Smooth muscle cell (in vitro differentiated cells): ENCODE results near the gene MID1IP1. TPM values are rescaled to one million over a fixed set of nuclear protein-coding genes. Genes with fewer than 3 reads are reported as not detected.

Experiments used
- DNase-seq: peaks from one replicate; lab custom pipeline; 2025; ENCODE audit not compliant: unreplicated experiment; lab: John Stamatoyannopoulos, UW
- H2AFZ ChIP-seq: fragments of 200-600 bp; sonication (generic); 2 replicates; pipeline ENCODE4 v1.6.0; 2016; ENCODE audit warnings: antibody characterized with exemption, low read depth, mild to moderate bottlenecking
- H3F3A ChIP-seq: fragments of 200-600 bp; sonication (generic); 2 replicates; pipeline ENCODE4 v1.6.0; 2017; ENCODE audit warnings: antibody characterized with exemption, low read depth
- H3K27ac ChIP-seq: fragments of 200-600 bp; sonication (generic); 2 replicates; pipeline ENCODE4 v1.5.1; 2016; ENCODE audit warnings: low read depth, mild to moderate bottlenecking
- H3K27me3 ChIP-seq: fragments of 200-600 bp; sonication (generic); 2 replicates; pipeline ENCODE4 v1.6.1; 2016; ENCODE audit warnings: low read depth, mild to moderate bottlenecking
- H3K36me3 ChIP-seq: fragments of 200-600 bp; sonication (generic); 2 replicates; pipeline ENCODE4 v1.5.1; 2016; ENCODE audit warnings: low read depth
- H3K4me1 ChIP-seq: fragments of 200-600 bp; sonication (generic); 2 replicates; pipeline ENCODE4 v1.5.1; 2016; ENCODE audit warnings: low read depth
- H3K4me2 ChIP-seq: fragments of 200-600 bp; sonication (generic); 2 replicates; pipeline ENCODE4 v1.6.0; 2016; ENCODE audit warnings: mild to moderate bottlenecking
- H3K4me3 ChIP-seq: fragments of 200-600 bp; sonication (generic); 2 replicates; pipeline ENCODE4 v1.5.1; 2016; ENCODE audit warnings: mild to moderate bottlenecking
- H3K79me2 ChIP-seq: fragments of 200-600 bp; sonication (generic); 2 replicates; pipeline ENCODE4 v1.6.0; 2016; ENCODE audit warnings: low read depth, mild to moderate bottlenecking
- H3K9ac ChIP-seq: fragments of 200-600 bp; sonication (generic); 2 replicates; pipeline ENCODE4 v1.6.0; 2016; ENCODE audit warnings: low read depth
- H3K9me3 ChIP-seq: fragments of 200-600 bp; sonication (generic); replicated peaks from 2 replicates; pipeline ENCODE4 v1.5.1; 2016; ENCODE audit warnings: low read depth
- H4K20me1 ChIP-seq: fragments of 200-600 bp; sonication (generic); 2 replicates; pipeline ENCODE4 v1.6.0; 2016; ENCODE audit warnings: low read depth
- WGBS: methylation state at CpG from one replicate; pipeline ENCODE4 v1.1.7; 2016; ENCODE audit warnings: low lambda C conversion rate; 5-methylcytosine and 5-hydroxymethylcytosine counted together
- polyA plus RNA-seq: library from polyadenylated mRNA; unstranded; fragments of >200 nt; fragmentation: Nextera tagmentation; extraction: Ambion mirVana; gene quantifications from 2 replicates; pipeline ENCODE4 v1.2.1, GENCODE V29; 2016
- total RNA-seq: library from RNA; depleted of rRNA; stranded (reverse); fragments of >200 nt; gene quantifications from 2 replicates; pipeline ENCODE4 v1.2.3, GENCODE V29; 2014
- TF ChIP-seq, protein P1 (sequence below): fragments of 200-600 bp; sonication (generic); IDR thresholded peaks from 2 replicates; pipeline ENCODE4 v1.5.1; 2017; ENCODE audit warnings: borderline replicate concordance, mild to moderate bottlenecking, antibody characterized with exemption; ENCODE audit not compliant: insufficient read depth, poor library complexity, severe bottlenecking

The MID1IP1 gene, protein sequence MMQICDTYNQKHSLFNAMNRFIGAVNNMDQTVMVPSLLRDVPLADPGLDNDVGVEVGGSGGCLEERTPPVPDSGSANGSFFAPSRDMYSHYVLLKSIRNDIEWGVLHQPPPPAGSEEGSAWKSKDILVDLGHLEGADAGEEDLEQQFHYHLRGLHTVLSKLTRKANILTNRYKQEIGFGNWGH
- total RNA-seq (31.5 and 33.1 TPM in 2 replicates), polyA plus RNA-seq (36.4 and 37.7 TPM in 2 replicates)

GRCh38 chrX:38800981-38801845 is at the start of gene MID1IP1:
Gene MID1IP1 (plus strand): TSS chrX:38801459. CDS start chrX:38804947, 3,488 bp downstream.
- Histone ChIP-seq H3K27ac (peak within 1 kb of the TSS; percentile 83), H3K27me3 (no peaks in the 10 kb centered on the region), H2AFZ (no peak within 1 kb of the TSS), H3F3A (no peaks in the 10 kb centered on the region), H3K4me2 (peak within 1 kb of the TSS; percentile 81), H3K4me1 (no peaks in the 10 kb centered on the region), H3K9ac (peak within 1 kb of the TSS; percentile 38), H3K36me3 (no peaks in the 10 kb centered on the region), H3K4me3 (peak within 1 kb of the TSS; percentile 68), H3K9me3 (no peaks in the 10 kb centered on the region), H3K79me2 (peaks cover 19% of the 10 kb centered on the region), H4K20me1 (no peaks in the 10 kb centered on the region)
- TF ChIP-seq, protein P1, sequence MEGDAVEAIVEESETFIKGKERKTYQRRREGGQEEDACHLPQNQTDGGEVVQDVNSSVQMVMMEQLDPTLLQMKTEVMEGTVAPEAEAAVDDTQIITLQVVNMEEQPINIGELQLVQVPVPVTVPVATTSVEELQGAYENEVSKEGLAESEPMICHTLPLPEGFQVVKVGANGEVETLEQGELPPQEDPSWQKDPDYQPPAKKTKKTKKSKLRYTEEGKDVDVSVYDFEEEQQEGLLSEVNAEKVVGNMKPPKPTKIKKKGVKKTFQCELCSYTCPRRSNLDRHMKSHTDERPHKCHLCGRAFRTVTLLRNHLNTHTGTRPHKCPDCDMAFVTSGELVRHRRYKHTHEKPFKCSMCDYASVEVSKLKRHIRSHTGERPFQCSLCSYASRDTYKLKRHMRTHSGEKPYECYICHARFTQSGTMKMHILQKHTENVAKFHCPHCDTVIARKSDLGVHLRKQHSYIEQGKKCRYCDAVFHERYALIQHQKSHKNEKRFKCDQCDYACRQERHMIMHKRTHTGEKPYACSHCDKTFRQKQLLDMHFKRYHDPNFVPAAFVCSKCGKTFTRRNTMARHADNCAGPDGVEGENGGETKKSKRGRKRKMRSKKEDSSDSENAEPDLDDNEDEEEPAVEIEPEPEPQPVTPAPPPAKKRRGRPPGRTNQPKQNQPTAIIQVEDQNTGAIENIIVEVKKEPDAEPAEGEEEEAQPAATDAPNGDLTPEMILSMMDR, result no peak
- WGBS, result 24% methylated on average over 32 of the region's 32 CpGs
- DNase-seq, result peak; percentile 38

DNA sequence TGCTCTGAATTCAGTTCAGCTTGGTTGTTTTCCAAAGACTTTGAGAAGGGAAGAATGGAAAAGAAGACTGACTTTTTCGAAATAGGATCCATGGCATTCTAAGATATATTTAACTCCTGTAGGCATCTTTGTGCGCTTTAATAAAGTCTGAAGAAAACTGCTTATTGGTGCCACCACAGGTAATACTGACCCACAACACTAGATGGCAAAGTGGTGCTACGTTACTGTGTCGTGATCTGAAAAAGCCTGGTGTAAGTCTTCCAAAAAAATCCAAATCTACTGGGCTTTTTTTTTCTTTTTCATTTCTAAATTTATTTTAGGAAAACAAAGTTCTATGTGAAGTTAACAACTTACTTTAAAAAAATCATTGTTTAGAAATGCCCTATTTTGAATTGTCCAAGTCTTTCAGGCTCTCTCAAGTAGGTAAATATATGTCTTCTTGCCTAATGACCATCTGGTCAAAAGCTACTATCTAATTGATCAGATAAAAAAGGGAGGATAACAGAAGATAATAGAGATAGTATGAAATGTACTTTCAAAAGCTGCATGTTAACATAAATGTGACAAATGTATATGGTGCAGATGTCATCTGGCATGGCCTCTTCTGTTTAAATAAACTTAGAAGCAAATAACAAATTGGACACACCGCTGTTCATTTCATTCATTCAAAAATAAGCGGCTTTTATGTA is 47.0 kb upstream of the MID1IP1 start:
- TF ChIP-seq, protein P1, result peak; percentile 75
- Histone ChIP-seq H3K79me2 (no peaks in the 10 kb centered on the region), H3K9ac (no peak overlapping the region), H3K36me3 (no peaks in the 10 kb centered on the region), H3K4me1 (no peaks in the 10 kb centered on the region), H4K20me1 (no peaks in the 10 kb centered on the region), H2AFZ (no peak overlapping the region), H3K4me2 (no peak overlapping the region), H3K27me3 (no peaks in the 10 kb centered on the region), H3F3A (no peaks in the 10 kb centered on the region), H3K27ac (no peak overlapping the region), H3K4me3 (no peak overlapping the region), H3K9me3 (no peaks in the 10 kb centered on the region)
- 42% methylated on average over 6 of the region's 6 CpGs for WGBS
- no peak for DNase-seq

DNA sequence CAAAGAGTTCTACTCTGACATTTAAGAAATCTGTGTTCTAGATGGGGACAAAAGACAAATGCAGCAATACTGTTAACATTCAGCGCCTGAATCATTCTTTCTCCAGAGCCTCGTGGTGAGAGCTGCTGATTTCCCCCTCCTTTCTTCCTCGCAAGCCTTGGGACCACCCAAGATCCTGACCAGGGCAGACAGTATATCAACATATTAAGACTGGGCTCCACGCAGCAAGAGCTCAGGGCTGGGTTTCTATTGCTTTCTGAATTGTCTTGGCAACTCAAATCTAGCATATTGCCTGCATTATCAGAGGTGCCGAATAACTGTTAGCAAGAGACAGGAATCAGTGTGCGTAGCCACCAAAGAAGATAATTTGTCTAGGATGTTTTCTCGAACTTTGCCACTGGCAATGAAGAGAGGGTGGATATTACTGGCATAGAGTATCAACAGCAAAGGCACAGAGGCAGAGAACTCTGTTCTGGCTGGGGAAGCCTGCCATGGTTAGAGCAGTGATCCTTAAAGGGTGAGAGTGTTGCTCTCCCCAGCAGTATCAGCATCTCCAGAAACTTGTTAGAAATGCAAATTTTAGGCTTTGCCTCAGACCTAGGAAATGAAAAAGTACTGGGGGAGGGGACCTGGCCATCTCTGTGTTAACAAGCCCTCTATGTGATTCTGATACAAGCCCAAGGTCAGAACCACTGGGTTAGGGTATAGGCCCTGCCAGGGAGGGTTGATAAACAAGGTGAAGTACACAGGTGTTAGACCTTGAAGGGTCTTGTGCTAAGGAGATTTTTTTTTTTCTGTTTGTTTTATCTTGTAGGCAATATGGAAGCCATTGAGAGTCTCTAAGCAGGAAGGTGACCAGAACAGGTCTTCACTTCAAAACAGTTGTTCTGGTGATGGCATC is 46.2 kb upstream of the MID1IP1 start:
- no peak overlapping the region for H3K27ac ChIP-seq
- H3K27me3 ChIP-seq, result no peaks in the 10 kb centered on the region
- no peaks in the 10 kb centered on the region for H3K9me3 ChIP-seq
- no peak overlapping the region for H2AFZ ChIP-seq
- WGBS, result 54% methylated on average over 7 of the region's 7 CpGs
- H3K4me1 ChIP-seq, result no peaks in the 10 kb centered on the region
- no peak for DNase-seq
- H3K9ac ChIP-seq, result no peak overlapping the region
- TF ChIP-seq, protein P1, result no peak
- H3F3A ChIP-seq, result no peaks in the 10 kb centered on the region
- no peaks in the 10 kb centered on the region for H4K20me1 ChIP-seq
- H3K79me2 ChIP-seq, result no peaks in the 10 kb centered on the region
- H3K36me3 ChIP-seq, result no peaks in the 10 kb centered on the region
- H3K4me2 ChIP-seq, result no peak overlapping the region
- no peak overlapping the region for H3K4me3 ChIP-seq
